GM15510 (cell line): ENCODE results near the gene TMEM242.

ENCODE experiments used
- POLR2A ChIP-seq: IDR thresholded peaks from 3 replicates; pipeline ENCODE4 v1.6.1; 2011; ENCODE audit warnings: borderline replicate concordance; ENCODE audit not compliant: insufficient read length; ENCODE audit errors: extremely low read depth

The TMEM242 gene

DNA sequence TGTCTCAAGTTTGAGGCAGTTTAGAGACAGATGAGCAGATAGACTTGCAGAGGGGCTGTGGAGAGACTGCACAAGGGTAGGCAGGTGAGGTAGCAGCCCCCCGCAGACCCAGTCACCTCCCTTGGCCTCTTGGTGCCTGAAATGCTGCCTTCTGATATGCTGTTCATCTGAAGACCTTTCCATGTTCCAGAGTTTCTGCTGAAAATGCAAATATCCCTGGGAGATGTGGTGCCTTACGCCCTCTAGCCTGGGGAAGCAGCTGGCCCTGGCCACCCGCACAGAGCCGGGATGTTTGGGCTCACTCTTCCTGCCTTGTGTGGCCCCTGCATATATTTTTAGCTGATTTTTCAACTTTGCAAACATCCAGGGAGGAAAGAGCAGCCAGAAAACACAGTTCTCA, 51.4 kb downstream of the TMEM242 start:
- no peak for TF ChIP-seq POLR2A

DNA sequence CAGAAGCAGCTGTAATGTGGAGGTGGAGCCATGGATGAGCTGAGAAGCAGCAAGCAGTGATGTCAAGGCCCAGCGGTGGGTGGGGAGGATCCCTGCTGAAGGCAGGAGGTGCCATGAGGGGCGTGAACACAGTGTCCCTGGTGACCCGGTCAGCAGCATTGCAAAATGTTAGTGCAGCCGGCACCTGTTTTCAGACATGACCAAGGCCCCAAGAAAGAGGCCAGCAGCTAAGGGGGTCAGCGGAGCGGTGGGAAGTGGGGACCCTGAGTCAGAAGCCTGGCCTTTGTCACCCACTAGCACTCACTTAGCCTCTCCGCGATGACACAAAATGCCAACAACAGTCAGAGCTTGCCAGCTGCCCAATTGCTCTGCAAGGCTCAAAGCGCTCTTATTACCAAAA, 51.9 kb downstream of the TMEM242 start:
- no peak for TF ChIP-seq POLR2A

DNA sequence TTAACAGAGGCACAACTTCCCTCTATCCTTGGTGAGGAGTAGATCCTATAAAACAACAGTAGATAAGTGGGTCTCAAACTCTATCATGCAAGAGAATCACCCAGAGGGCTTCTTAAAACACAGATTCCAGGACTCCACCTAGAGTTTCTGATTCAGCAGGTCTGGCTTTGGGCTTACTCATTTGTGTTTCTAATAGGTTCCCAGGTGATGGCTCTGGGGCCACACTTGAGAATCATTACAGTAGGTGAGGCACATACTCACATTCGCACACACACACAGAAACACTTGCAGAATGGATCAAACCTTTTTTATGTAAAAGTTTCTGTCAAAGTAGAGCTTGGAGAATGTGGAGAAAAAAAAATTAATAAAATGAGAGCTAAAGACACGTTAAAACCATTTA, 52.4 kb downstream of the TMEM242 start:
- no peak for TF ChIP-seq POLR2A

DNA sequence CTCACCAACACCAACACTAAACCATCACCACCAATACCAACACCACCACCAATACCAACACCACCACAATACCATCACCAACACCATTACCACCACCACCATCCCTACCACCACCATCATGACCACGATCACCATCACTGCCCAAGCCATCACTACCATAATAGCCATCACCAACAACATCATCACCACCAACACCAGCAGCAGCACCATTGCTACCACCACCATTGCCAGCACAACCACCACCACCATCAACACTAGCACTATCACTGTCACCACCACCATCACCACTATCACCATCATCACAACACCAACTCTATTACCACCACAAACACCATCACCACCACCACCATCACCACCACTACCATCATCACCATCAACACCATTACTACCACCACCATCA, 53.0 kb downstream of the TMEM242 start:
- TF ChIP-seq POLR2A: no peak

DNA sequence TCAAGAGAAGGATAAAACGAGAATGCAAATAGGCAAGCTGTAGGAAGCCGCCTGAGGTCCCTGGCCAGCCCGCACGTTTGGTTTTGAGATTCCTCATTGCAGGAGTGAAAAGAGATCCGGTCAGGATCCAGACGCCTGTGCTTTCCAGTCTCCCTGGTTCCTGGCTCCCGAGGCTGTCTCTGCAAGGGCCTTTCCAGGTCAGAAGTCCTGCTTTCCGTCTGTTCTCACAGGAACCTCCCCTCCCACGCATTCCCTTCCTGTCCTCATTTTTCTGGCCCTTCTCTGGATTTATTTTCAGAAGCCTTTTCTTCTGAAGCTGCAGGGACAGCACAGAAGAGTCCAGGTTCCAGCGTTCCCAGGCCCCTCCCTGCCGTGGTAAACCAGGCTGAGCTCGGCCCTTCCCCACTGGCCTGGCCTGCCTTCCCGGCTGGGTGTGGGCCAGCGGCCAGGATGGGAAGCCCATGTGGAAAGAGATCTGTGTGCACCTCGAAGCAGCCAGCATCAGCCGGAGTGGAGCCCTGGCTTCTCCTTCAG, 54.0 kb downstream of the TMEM242 start:
- no peak for TF ChIP-seq POLR2A

DNA sequence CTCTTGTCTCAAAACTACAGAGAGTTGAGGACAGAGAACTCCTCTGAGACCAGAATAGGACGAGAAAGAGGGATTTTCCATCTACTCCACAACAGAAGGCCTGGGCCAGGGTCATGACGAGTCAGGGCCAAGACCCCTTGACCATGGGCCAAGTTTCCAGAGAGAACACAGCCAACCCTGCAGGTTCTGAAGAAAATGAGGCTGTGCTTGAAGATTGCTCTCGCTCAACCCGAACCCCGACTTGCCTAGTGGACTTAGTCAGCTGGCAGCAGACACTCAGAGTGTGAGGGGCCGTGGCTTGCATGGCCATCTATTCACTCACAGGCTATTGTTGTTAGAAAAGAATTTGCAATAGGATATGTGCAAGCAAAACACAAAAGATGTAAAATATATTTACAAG, 54.5 kb downstream of the TMEM242 start:
- no peak for TF ChIP-seq POLR2A

DNA sequence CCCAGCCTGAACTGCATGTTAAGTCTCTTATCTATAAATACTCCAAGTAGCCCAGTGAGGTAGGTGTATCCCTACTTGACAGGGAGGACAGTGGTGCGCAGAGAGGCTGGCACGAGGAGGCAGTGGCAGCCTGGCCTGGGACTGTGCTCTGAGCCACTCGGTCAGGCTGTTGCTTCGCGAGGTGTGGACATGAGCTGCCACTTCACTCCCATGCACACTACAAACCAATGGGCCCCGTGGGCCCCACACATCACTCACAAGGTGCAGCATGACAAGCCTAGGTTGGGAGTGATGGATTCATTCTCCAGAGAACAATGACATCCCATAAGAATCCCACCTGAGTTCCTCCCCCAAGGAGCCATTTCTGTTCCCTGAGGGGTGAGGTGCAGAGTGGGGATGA, 54.9 kb downstream of the TMEM242 start:
- TF ChIP-seq POLR2A: no peak

DNA sequence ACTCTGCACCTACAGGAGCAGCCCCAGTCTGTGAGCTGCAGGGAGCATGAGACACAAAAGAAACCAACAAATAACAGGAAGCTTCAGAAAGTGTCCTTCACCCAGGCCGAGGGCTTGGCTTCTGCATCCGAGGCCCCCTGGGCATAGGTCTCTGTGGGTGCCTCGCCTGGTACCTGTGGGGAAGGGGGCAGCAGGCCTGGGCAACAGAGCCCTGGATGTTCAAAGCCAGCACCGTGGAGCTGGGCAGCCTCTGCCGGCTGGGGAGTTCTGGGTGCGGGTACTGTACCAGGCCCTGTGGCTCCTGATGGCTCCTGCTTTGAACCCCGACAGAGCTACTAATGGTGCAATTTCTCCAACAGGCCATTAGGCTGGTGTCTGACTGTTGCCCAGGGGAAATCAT, 55.7 kb downstream of the TMEM242 start:
- no peak for TF ChIP-seq POLR2A

DNA sequence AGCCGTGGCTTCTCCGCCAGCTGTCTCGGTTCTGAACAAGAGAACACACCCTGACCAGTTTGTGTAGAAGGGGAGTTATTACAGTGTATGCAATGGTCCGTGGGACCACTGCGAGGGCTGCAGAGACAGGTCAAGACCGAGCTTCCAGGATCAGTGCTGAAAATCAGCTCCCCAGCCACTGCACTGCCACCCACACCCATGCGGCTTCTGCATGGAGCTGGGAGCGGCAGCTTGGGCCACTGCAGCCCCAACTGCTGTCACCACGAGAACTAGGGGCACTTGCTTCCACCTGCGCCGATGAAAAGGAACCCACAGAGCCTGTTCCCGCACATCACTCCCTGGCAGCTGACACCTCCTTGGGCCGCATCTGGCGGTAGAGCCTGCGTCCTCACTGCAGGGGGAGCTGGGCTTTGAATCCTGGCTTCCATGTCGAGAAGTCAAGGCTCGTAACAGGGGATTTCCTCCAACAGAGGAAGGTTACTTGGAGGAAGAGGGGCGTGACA, 56.2 kb downstream of the TMEM242 start:
- TF ChIP-seq POLR2A: no peak

DNA sequence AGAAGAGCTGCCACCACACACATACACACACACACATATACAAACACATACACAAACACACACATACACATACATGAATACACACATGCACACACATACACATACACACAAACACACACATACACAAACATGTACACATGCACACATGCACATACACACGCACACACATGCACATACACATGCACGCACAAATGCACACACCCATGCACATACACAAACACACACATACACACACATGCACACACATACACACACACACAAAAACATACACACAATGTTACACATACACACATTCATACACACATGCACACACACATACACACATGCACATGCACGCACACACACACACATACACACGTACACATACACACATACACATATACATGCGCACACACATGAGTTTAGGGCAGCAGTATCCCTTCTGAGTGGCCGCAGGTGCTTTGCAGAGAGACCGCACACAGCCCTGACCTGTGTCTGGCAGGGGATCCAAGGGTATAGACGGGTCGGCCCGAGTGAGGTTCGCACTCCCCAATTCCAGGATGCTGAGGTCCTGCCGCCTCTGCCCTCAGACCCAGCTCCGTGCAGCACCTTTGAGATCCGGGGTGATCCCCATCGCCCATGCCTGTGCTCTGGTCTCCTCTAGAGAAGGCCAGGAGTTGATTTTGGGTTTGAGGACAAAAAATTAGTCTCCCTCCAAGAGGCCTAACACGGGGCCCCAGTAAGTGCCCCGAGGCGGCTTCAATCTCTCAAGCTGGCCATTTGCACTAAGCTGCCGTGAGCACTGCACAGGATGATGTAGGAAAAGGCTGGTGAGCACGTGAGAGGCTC, 56.8 kb downstream of the TMEM242 start:
- TF ChIP-seq POLR2A: no peak

DNA sequence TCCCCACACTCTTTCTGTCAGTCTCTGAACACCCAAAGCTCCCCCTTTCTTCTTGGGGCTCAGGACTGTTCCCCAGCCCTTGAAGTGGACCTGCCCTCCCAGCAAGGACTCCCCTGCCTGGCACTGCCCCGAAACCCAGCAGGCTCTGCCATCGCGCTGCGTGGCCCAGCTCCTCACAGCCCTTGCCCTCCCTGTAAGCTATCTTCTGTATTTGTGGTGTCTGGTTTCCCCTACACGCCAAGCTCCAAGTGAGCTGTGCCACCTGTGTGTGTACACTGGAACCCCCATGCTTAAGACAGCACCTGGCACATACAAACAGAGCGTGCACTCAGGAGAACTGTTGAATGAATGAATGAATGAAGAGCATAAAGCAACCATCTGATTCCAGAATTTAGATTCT, 57.7 kb downstream of the TMEM242 start:
- TF ChIP-seq POLR2A: no peak

DNA sequence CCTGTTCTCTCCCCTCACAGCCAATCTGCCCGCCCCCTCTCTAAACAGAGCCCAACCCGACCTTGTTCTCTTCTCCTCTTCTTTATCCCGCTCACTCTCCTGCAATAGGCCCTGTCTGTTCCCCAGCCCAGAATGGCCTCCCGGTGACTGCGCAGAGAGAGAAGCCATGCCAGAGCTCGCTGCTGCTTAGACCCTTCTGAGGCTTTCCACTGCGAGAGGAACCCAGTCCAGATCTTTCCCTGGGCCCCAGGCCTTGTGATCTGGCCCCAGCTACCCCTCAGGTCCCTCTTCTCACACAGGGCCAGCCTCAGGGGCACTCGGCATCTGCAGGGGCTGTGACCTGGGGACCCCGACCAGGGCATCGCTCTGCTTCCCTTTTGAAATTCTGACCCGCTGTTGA, 58.1 kb downstream of the TMEM242 start:
- TF ChIP-seq POLR2A: no peak

DNA sequence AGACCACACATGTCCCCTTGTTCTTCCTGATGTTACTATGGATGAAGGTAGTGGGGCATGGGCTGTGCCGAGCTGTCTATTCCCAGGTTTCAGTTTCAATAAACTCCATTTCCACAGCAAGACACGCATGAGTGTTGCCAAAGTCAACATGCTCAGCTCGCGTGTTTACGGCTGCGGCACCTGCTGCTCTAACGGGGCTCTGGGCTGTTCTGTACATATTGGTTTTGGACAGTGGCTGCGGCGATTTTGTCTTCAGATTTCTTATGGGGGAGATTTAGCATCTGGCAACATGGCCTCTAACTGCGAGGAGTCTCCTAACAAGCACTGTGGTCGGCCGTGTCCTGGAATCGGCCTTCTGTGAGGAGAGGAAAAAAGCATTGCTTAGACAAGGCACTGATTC, 58.6 kb downstream of the TMEM242 start:
- no peak for TF ChIP-seq POLR2A

DNA sequence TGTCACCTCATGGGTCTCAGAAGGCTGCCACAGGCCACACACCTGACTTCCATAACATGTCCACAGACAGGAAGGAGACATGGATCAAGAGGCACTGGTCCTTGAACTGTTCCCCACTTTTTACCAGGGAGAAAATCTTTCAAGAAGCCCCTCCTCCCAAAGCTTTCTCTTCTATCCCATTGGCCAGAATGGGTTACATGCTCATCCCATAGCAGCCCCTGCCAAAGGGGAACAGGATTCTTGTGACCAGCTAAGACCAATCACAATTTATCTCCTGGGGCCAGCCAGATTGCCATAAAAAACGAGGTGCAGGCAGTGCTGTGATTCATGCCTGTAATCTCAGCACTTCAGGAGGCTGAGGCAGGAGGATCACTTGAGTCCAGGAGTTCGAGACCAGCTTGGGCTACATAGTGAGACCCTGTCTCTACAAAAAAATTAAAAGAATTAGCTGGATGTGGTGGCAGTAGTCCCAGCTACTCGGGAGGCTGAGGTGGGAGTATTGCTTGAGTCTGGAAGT, 59.4 kb downstream of the TMEM242 start:
- no peak for TF ChIP-seq POLR2A

DNA sequence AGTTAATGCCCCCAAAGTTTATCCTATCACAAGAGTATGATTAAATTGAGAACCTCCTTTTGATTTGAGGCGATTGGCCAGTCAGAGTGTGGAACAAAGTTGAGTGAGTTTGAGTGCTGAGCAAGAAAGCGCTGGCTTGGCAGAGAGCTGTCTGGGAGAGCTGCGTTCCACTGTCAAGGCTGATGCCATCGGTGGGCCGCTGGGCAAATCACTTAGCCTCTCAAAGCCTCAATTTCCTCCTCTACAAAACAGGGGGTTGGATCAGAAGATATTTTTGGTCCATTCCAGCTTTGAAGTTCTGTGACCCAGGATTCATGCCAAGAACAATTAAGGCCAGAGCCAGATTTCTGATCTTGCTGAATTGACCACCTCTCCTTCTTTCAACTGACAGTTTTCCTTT, 60.2 kb downstream of the TMEM242 start:
- TF ChIP-seq POLR2A: no peak

DNA sequence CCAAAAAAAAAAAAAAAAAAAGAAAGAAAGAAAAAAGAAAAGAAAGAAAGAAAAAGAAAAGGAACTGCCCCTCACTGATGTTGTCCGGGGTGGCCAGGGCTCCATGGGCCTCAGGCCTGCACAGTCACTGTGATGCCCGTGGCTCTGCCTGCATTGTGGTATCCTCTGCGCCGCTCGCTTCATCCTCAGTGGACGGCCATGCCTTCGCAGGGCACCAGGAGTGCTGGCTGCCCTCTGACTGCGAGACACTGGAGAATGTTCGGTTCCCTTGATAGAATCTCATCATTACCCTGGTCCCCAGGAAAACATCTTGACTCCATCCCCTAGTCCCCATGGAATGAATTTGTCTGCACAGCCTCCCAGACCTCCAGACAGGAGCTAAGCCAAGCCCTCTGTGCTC, 61.7 kb downstream of the TMEM242 start:
- TF ChIP-seq POLR2A: no peak
